H1 (cell line): ENCODE data around the gene BSG. TPM values are rescaled to one million over a fixed set of nuclear protein-coding genes. Genes with fewer than 3 reads are reported as not detected.
"Not testable (repeated sequence)": the region's sequence is repeated elsewhere in the genome, so short reads cannot be mapped to it uniquely, and the experiment has no call there.

Experiments
- CTCF ChIA-PET: fragments of 300-600 bp; sonication (Branson Sonifier 250); formaldehyde crosslinking; loops from one replicate; lab custom pipeline; 2021; ENCODE audit not compliant: partially characterized antibody; lab: Charles Lee
- POLR2A ChIA-PET: fragments of 300-600 bp; sonication (Branson Sonifier 250); formaldehyde crosslinking; loops from one replicate; lab custom pipeline; 2021; ENCODE audit warnings: inconsistent platforms; ENCODE audit not compliant: partially characterized antibody; lab: Charles Lee
- DNase-seq, 2 experiments: peaks; one replicate each; pipeline versions ENCODE4 v3.0.0 to v3.0.0-alpha.2; 2010 to 2022; ENCODE audit warnings: low spot score in 2 of 2, low read depth in 1 of 2, mixed read lengths in 1 of 2
- FAIRE-seq: peaks from 2 replicates; lab custom pipeline; 2011; peaks lifted over from hg19 to GRCh38; lab: Jason Lieb, UNC
- H2AFZ ChIP-seq: 2 replicates; pipeline ENCODE4 v1.8.1; 2012; ENCODE audit warnings: low read length, inconsistent platforms
- H2AK5ac ChIP-seq: 2 replicates; pipeline ENCODE4 v1.6.1; 2013; ENCODE audit warnings: low read depth, low read length
- H2BK120ac ChIP-seq: replicated peaks from 2 replicates; pipeline ENCODE3; 2013; ENCODE audit warnings: low read depth, low read length, inconsistent platforms
- H2BK12ac ChIP-seq: 2 replicates; pipeline ENCODE4 v1.6.1; 2013; ENCODE audit warnings: low read depth, low read length
- H2BK15ac ChIP-seq: 2 replicates; pipeline ENCODE4 v1.6.1; 2013; ENCODE audit warnings: low read length
- H2BK20ac ChIP-seq: 2 replicates; pipeline ENCODE4 v1.6.1; 2013; ENCODE audit warnings: low read length
- H2BK5ac ChIP-seq: 2 replicates; pipeline ENCODE4 v1.6.1; 2013; ENCODE audit warnings: low read depth, low read length
- H3K14ac ChIP-seq: 2 replicates; pipeline ENCODE4 v1.6.1; 2013; ENCODE audit warnings: inconsistent platforms; ENCODE audit not compliant: insufficient read length
- H3K18ac ChIP-seq: 2 replicates; pipeline ENCODE4 v1.6.1; 2013; ENCODE audit warnings: low read length; ENCODE audit errors: extremely low read depth
- H3K23ac ChIP-seq: 2 replicates; pipeline ENCODE4 v1.6.1; 2013; ENCODE audit warnings: inconsistent platforms; ENCODE audit not compliant: insufficient read length
- H3K23me2 ChIP-seq: 2 replicates; pipeline ENCODE4 v1.6.1; 2013; ENCODE audit warnings: low read depth, low read length
- H3K27ac ChIP-seq: 2 replicates; pipeline ENCODE4 v1.6.1; 2011; ENCODE audit warnings: low read depth, low read length, inconsistent platforms
- H3K27me3 ChIP-seq, 4 experiments: replicated peaks in 1 of 4; 1 replicate in 1 of 4; 2 replicates in 3 of 4; pipeline versions ENCODE4 v1.6.1 to v1.8.1; 2011 to 2013; ENCODE audit warnings: low read length in 3 of 4, mild to moderate bottlenecking in 3 of 4, inconsistent platforms in 2 of 4, mixed read lengths in 2 of 4, moderate library complexity in 1 of 4; ENCODE audit not compliant: control insufficient read depth in 3 of 4, insufficient read depth in 3 of 4; ENCODE audit errors: extremely low read depth in 1 of 4
- H3K36me3 ChIP-seq, 4 experiments: 2 replicates each; pipeline versions ENCODE4 v1.6.1 to v1.8.1; 2011 to 2013; ENCODE audit warnings: mild to moderate bottlenecking in 4 of 4, low read length in 3 of 4, moderate library complexity in 2 of 4, control low read depth in 1 of 4, inconsistent platforms in 1 of 4; ENCODE audit not compliant: insufficient read depth in 4 of 4, control insufficient read depth in 2 of 4
- H3K4ac ChIP-seq: replicated peaks from 2 replicates; pipeline ENCODE3; 2013; ENCODE audit warnings: low read length, low read depth, mixed read lengths, inconsistent platforms; ENCODE audit not compliant: insufficient read length
- H3K4me1 ChIP-seq, 4 experiments: replicated peaks in 1 of 4; 1 replicate in 1 of 4; 2 replicates in 3 of 4; pipeline versions ENCODE4 v1.6.1 to v1.8.1; 2011 to 2013; ENCODE audit warnings: low read length in 3 of 4, inconsistent platforms in 2 of 4, mixed read lengths in 1 of 4; ENCODE audit not compliant: insufficient read depth in 4 of 4, control insufficient read depth in 3 of 4
- H3K4me2 ChIP-seq, 2 experiments: 2 replicates each; pipeline versions ENCODE4 v1.6.1 to v1.8.1; 2011 to 2013; ENCODE audit warnings: low read depth in 2 of 2, low read length in 2 of 2, control low read depth in 1 of 2, inconsistent platforms in 1 of 2, mild to moderate bottlenecking in 1 of 2; ENCODE audit not compliant: insufficient read depth in 1 of 2
- H3K4me3 ChIP-seq, 4 experiments: fragments of 200-600, 300-600 bp in 1 of 4; sonication (generic), shearing (Covaris generic), sonication (Bioruptor Twin) in 1 of 4; 2 replicates each; pipeline versions ENCODE4 v1.5.1 to v1.8.1; 2011 to 2016; ENCODE audit warnings: low read length in 4 of 4, low read depth in 3 of 4, control low read depth in 2 of 4, inconsistent platforms in 2 of 4, mild to moderate bottlenecking in 2 of 4, mixed read lengths in 1 of 4, moderate library complexity in 1 of 4; ENCODE audit not compliant: insufficient read depth in 2 of 4; ENCODE audit errors: extremely low read depth in 1 of 4
- H3K56ac ChIP-seq: replicated peaks from 2 replicates; pipeline ENCODE3; 2013; ENCODE audit warnings: low read depth, mild to moderate bottlenecking, mixed read lengths, low read length, inconsistent platforms; ENCODE audit not compliant: insufficient read length
- H3K79me1 ChIP-seq: 2 replicates; pipeline ENCODE4 v1.6.1; 2013; ENCODE audit warnings: low read depth, low read length, control low read depth
- H3K79me2 ChIP-seq, 2 experiments: 2 replicates each; pipeline versions ENCODE4 v1.6.1 to v1.8.1; 2012 to 2013; ENCODE audit warnings: low read length in 2 of 2, mild to moderate bottlenecking in 2 of 2, inconsistent platforms in 1 of 2; ENCODE audit not compliant: insufficient read depth in 2 of 2, control insufficient read depth in 1 of 2
- H3K9ac ChIP-seq, 4 experiments: replicated peaks in 1 of 4; 1 replicate in 1 of 4; 2 replicates in 3 of 4; pipeline versions ENCODE4 v1.6.1 to v1.8.1; 2011 to 2013; ENCODE audit warnings: low read depth in 3 of 4, low read length in 3 of 4, control low read depth in 2 of 4, mild to moderate bottlenecking in 2 of 4, moderate library complexity in 2 of 4, inconsistent platforms in 1 of 4; ENCODE audit errors: extremely low read depth in 1 of 4
- H3K9me3 ChIP-seq, 2 experiments: 2 replicates each; pipeline versions ENCODE4 v1.6.1 to v1.8.1; 2012 to 2013; ENCODE audit warnings: mild to moderate bottlenecking in 2 of 2, moderate library complexity in 2 of 2, control low read depth in 1 of 2, inconsistent platforms in 1 of 2, low read depth in 1 of 2, low read length in 1 of 2, mixed read lengths in 1 of 2; ENCODE audit not compliant: insufficient read depth in 2 of 2
- H4K20me1 ChIP-seq, 2 experiments: replicated peaks in 1 of 2; 2 replicates each; pipeline versions ENCODE3 to v1.8.1; 2011 to 2013; ENCODE audit warnings: inconsistent platforms in 2 of 2, low read length in 2 of 2, mild to moderate bottlenecking in 1 of 2; ENCODE audit not compliant: insufficient read depth in 2 of 2, control insufficient read depth in 1 of 2
- H4K5ac ChIP-seq: 2 replicates; pipeline ENCODE4 v1.6.1; 2013; ENCODE audit warnings: low read length, low read depth, mixed read lengths, inconsistent platforms; ENCODE audit not compliant: insufficient read length
- H4K8ac ChIP-seq: 2 replicates; pipeline ENCODE4 v1.8.0; 2013; ENCODE audit warnings: mild to moderate bottlenecking, moderate library complexity, low read length, inconsistent platforms; ENCODE audit not compliant: insufficient read depth; ENCODE audit errors: extremely low read depth
- H4K91ac ChIP-seq: replicated peaks from 2 replicates; pipeline ENCODE3; 2013; ENCODE audit warnings: low read length, mixed read lengths, inconsistent platforms; ENCODE audit not compliant: insufficient read length
- WGBS, 2 experiments: shearing (Covaris generic) in 1 of 2; methylation state at CpG; one replicate each; pipeline versions ENCODE4 v1.1.6 to v1.1.7; 2013 to 2015; ENCODE audit warnings: low lambda C conversion rate in 2 of 2, mixed read lengths in 2 of 2, inconsistent platforms in 1 of 2, low coverage in 1 of 2, missing lambda C conversion rate in 1 of 2; ENCODE audit not compliant: insufficient replicate concordance in 2 of 2, insufficient coverage in 1 of 2, insufficient read length in 1 of 2; ENCODE audit errors: extremely low coverage in 1 of 2, missing lambda C conversion rate in 1 of 2; 5-methylcytosine and 5-hydroxymethylcytosine counted together
- polyA plus RNA-seq, 7 experiments: library from polyadenylated mRNA; depleted of rRNA in 3 of 7; stranded (reverse) in 5 of 7; unstranded in 2 of 7; fragments of >200 nt in 5 of 7; fragments of 200-250 nt in 2 of 7; gene quantifications; 1 replicate in 5 of 7; 2 replicates in 1 of 7; 4 replicates in 1 of 7; pipeline versions ENCODE4 v1.2.1 to v1.2.3, GENCODE V29; 2011 to 2013; ENCODE audit warnings: missing spikeins in 2 of 7, mixed read lengths in 2 of 7
- total RNA-seq: library from RNA; stranded (reverse); fragmentation: NEBNext Ultra II Directional; extraction: Animal tissue kit (Norgen Biotek cat#: 25700); gene quantifications from 2 replicates; pipeline ENCODE4 v1.2.1, GENCODE V29; 2021

Gene BSG
- total and polyA plus RNA-seq, 2 of the 8 experiments (the other 6 are each of a cell fraction or from before 2014, with no cell fraction given), result 726 to 1,055 TPM

DNA sequence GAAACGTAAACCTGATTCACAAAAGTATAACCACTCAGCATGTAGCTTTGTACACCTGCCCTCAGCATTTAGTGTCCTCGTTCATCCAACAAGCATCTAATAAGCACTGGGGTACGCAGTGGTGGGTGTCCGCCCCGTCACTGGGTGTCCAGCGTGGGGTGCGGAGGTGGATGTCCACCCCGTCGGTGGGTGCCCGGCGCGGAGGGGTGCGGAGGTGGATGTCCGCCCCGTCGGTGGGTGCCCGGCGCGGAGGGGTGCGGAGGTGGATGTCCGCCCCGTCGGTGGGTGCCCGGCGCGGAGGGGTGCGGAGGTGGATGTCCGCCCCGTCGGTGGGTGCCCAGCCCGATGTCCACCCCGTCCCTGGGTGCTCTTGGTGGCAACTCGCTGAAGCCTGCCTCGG is 12.8 kb downstream of the BSG start:
- not testable (repeated sequence) for DNase-seq, H2BK5ac ChIP-seq, H2BK12ac ChIP-seq, H3K9ac ChIP-seq, FAIRE-seq, H3K18ac ChIP-seq, H3K9me3 ChIP-seq, H3K79me1 ChIP-seq, H3K23me2 ChIP-seq, H4K8ac ChIP-seq, H2BK15ac ChIP-seq, H3K56ac ChIP-seq, H3K4me3 ChIP-seq, H4K91ac ChIP-seq, H3K4me2 ChIP-seq, H3K79me2 ChIP-seq, H2AFZ ChIP-seq, H4K5ac ChIP-seq, H3K4ac ChIP-seq, H2BK120ac ChIP-seq, H3K14ac ChIP-seq, H2AK5ac ChIP-seq, H3K27ac ChIP-seq, H3K23ac ChIP-seq, H2BK20ac ChIP-seq
- H3K27me3 ChIP-seq, result peaks cover 12 to 14% (median 13%) of the 10 kb centered on the region in 4 experiments
- CTCF ChIA-PET, result interaction anchor here (0.8 to 4.7 kb wide), 12 partner anchors 9 to 312 kb away, joined by 3 to 51 read pairs (median 4); no protein-coding TSS in a partner anchor
- 90% methylated on average over 34 of the region's 34 CpGs; no CpG with 5 or more reads in 1 of the 2 experiments for whole genome bisulfite sequencing, 2 experiments
- H4K20me1 ChIP-seq, result peaks cover 14 to 27% of the 10 kb centered on the region in 2 experiments
- POLR2A ChIA-PET, result interaction anchor here (0.9 to 6.3 kb wide), 10 partner anchors 9 to 49 kb away, joined by 3 to 78 read pairs (median 5); partner anchors contain the start of genes BSG and GZMM
- H3K4me1 ChIP-seq, result peaks cover 0 to 12% (median 5%) of the 10 kb centered on the region in 4 experiments; a peak in 5 of 7 replicates
- H3K36me3 ChIP-seq, result peaks cover 6 to 24% (median 18%) of the 10 kb centered on the region in 4 experiments; a peak in 6 of 8 replicates
